Smooth muscle cell (in vitro differentiated cells): ENCODE data around the gene AQP10. TPM values are rescaled to one million over a fixed set of nuclear protein-coding genes. Genes with fewer than 3 reads are reported as not detected.

Source experiments
- DNase-seq: peaks from one replicate; lab custom pipeline; 2025; ENCODE audit not compliant: unreplicated experiment; lab: John Stamatoyannopoulos, UW
- H2AFZ ChIP-seq: fragments of 200-600 bp; sonication (generic); 2 replicates; pipeline ENCODE4 v1.6.0; 2016; ENCODE audit warnings: antibody characterized with exemption, low read depth, mild to moderate bottlenecking
- H3F3A ChIP-seq: fragments of 200-600 bp; sonication (generic); 2 replicates; pipeline ENCODE4 v1.6.0; 2017; ENCODE audit warnings: antibody characterized with exemption, low read depth
- H3K27ac ChIP-seq: fragments of 200-600 bp; sonication (generic); 2 replicates; pipeline ENCODE4 v1.5.1; 2016; ENCODE audit warnings: low read depth, mild to moderate bottlenecking
- H3K27me3 ChIP-seq: fragments of 200-600 bp; sonication (generic); 2 replicates; pipeline ENCODE4 v1.6.1; 2016; ENCODE audit warnings: low read depth, mild to moderate bottlenecking
- H3K36me3 ChIP-seq: fragments of 200-600 bp; sonication (generic); 2 replicates; pipeline ENCODE4 v1.5.1; 2016; ENCODE audit warnings: low read depth
- H3K4me1 ChIP-seq: fragments of 200-600 bp; sonication (generic); 2 replicates; pipeline ENCODE4 v1.5.1; 2016; ENCODE audit warnings: low read depth
- H3K4me2 ChIP-seq: fragments of 200-600 bp; sonication (generic); 2 replicates; pipeline ENCODE4 v1.6.0; 2016; ENCODE audit warnings: mild to moderate bottlenecking
- H3K4me3 ChIP-seq: fragments of 200-600 bp; sonication (generic); 2 replicates; pipeline ENCODE4 v1.5.1; 2016; ENCODE audit warnings: mild to moderate bottlenecking
- H3K79me2 ChIP-seq: fragments of 200-600 bp; sonication (generic); 2 replicates; pipeline ENCODE4 v1.6.0; 2016; ENCODE audit warnings: low read depth, mild to moderate bottlenecking
- H3K9ac ChIP-seq: fragments of 200-600 bp; sonication (generic); 2 replicates; pipeline ENCODE4 v1.6.0; 2016; ENCODE audit warnings: low read depth
- H3K9me3 ChIP-seq: fragments of 200-600 bp; sonication (generic); replicated peaks from 2 replicates; pipeline ENCODE4 v1.5.1; 2016; ENCODE audit warnings: low read depth
- H4K20me1 ChIP-seq: fragments of 200-600 bp; sonication (generic); 2 replicates; pipeline ENCODE4 v1.6.0; 2016; ENCODE audit warnings: low read depth
- WGBS: methylation state at CpG from one replicate; pipeline ENCODE4 v1.1.7; 2016; ENCODE audit warnings: low lambda C conversion rate; 5-methylcytosine and 5-hydroxymethylcytosine counted together
- polyA plus RNA-seq: library from polyadenylated mRNA; unstranded; fragments of >200 nt; fragmentation: Nextera tagmentation; extraction: Ambion mirVana; gene quantifications from 2 replicates; pipeline ENCODE4 v1.2.1, GENCODE V29; 2016
- total RNA-seq: library from RNA; depleted of rRNA; stranded (reverse); fragments of >200 nt; gene quantifications from 2 replicates; pipeline ENCODE4 v1.2.3, GENCODE V29; 2014
- TF ChIP-seq, protein P1 (sequence below): fragments of 200-600 bp; sonication (generic); IDR thresholded peaks from 2 replicates; pipeline ENCODE4 v1.5.1; 2017; ENCODE audit warnings: borderline replicate concordance, mild to moderate bottlenecking, antibody characterized with exemption; ENCODE audit not compliant: insufficient read depth, poor library complexity, severe bottlenecking

AQP10 gene
- total and polyA plus RNA-seq, 2 experiments from 2014 or later: 0.14 TPM; not detected in 1

- Histone ChIP-seq H3K27me3 (no peaks in the 10 kb centered on the region), H3K27ac (no peak overlapping the region), H3K79me2 (peaks cover 7% of the 10 kb centered on the region), H3F3A (peaks cover 2% of the 10 kb centered on the region), H3K4me3 (peak overlapping the region; percentile 52), H3K4me2 (peak overlapping the region; percentile 93), H4K20me1 (peaks cover 39% of the 10 kb centered on the region), H2AFZ (no peak overlapping the region), H3K4me1 (peaks cover 22% of the 10 kb centered on the region), H3K9me3 (no peaks in the 10 kb centered on the region), H3K36me3 (no peaks in the 10 kb centered on the region), H3K9ac (no peak overlapping the region)
- TF ChIP-seq, protein P1, sequence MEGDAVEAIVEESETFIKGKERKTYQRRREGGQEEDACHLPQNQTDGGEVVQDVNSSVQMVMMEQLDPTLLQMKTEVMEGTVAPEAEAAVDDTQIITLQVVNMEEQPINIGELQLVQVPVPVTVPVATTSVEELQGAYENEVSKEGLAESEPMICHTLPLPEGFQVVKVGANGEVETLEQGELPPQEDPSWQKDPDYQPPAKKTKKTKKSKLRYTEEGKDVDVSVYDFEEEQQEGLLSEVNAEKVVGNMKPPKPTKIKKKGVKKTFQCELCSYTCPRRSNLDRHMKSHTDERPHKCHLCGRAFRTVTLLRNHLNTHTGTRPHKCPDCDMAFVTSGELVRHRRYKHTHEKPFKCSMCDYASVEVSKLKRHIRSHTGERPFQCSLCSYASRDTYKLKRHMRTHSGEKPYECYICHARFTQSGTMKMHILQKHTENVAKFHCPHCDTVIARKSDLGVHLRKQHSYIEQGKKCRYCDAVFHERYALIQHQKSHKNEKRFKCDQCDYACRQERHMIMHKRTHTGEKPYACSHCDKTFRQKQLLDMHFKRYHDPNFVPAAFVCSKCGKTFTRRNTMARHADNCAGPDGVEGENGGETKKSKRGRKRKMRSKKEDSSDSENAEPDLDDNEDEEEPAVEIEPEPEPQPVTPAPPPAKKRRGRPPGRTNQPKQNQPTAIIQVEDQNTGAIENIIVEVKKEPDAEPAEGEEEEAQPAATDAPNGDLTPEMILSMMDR: no peak
- DNase-seq: no peak
- WGBS: 68% methylated on average over 6 of the region's 6 CpGs
Measured at GRCh38 chr1:154329152-154329521, 8.2 kb downstream of the AQP10 start.

- no peak overlapping the region for H3K4me3 ChIP-seq
- no peak overlapping the region for H3K4me2 ChIP-seq
- peaks cover 7% of the 10 kb centered on the region for H3K79me2 ChIP-seq
- no peak for DNase-seq
- no peak overlapping the region for H2AFZ ChIP-seq
- H3F3A ChIP-seq: peaks cover 2% of the 10 kb centered on the region
- no peaks in the 10 kb centered on the region for H3K36me3 ChIP-seq
- 89% methylated on average over 7 of the region's 7 CpGs for WGBS
- no peak overlapping the region for H3K27ac ChIP-seq
- H3K4me1 ChIP-seq: peaks cover 22% of the 10 kb centered on the region
- H3K9ac ChIP-seq: no peak overlapping the region
- TF ChIP-seq, protein P1: no peak
- no peaks in the 10 kb centered on the region for H3K27me3 ChIP-seq
- H4K20me1 ChIP-seq: peaks cover 39% of the 10 kb centered on the region
- H3K9me3 ChIP-seq: no peaks in the 10 kb centered on the region
Measured at GRCh38 chr1:154329551-154330131, 8.7 kb downstream of the AQP10 start.

DNA sequence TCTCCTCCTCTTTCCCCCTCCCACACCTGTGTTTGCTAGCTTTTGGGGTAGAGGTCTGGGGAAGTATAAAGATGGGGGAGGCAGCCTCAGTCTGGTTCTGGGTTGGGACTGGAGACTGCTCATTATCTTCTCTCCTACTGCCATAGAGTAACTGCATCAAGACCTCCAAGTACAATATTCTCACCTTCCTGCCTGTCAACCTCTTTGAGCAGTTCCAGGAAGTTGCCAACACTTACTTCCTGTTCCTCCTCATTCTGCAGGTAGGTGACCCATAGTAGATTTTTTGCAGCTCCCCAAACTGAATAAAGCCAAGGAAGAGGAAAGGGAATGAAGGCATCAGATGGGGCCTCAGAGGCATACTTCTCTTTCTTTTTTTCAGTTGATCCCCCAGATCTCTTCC, 9.8 kb downstream of the AQP10 start:
- Histone ChIP-seq H3K79me2 (peaks cover 7% of the 10 kb centered on the region), H3K36me3 (no peaks in the 10 kb centered on the region), H3K27ac (no peak overlapping the region), H3K9me3 (no peaks in the 10 kb centered on the region), H3K4me3 (no peak overlapping the region), H2AFZ (no peak overlapping the region), H3K4me1 (peaks cover 22% of the 10 kb centered on the region), H4K20me1 (peaks cover 44% of the 10 kb centered on the region), H3K9ac (no peak overlapping the region), H3K27me3 (no peaks in the 10 kb centered on the region), H3K4me2 (no peak overlapping the region), H3F3A (peaks cover 2% of the 10 kb centered on the region)
- DNase-seq: no peak
- TF ChIP-seq, protein P1: no peak
